Nephron (organoid): ENCODE data around the gene EPS8.

ENCODE experiments used
- H3K27ac Mint-ChIP-seq, 3 experiments: 2 replicates each; pipeline ENCODE4 v1.8.0; 2020; ENCODE audit warnings: mixed read lengths in 3 of 3, mild to moderate bottlenecking in 2 of 3, moderate library complexity in 1 of 3
- H3K27me3 Mint-ChIP-seq: 2 replicates; pipeline ENCODE4 v1.8.0; 2021; ENCODE audit warnings: low read depth, mild to moderate bottlenecking, moderate library complexity, mixed read lengths
- H3K36me3 Mint-ChIP-seq: 2 replicates; pipeline ENCODE4 v1.8.0; 2020; ENCODE audit warnings: low read depth, mixed read lengths
- H3K4me1 Mint-ChIP-seq: 2 replicates; pipeline ENCODE4 v1.8.0; 2020; ENCODE audit warnings: mixed read lengths
- H3K4me3 Mint-ChIP-seq, 3 experiments: 2 replicates each; pipeline ENCODE4 v1.8.0; 2020; ENCODE audit warnings: mild to moderate bottlenecking in 3 of 3, mixed read lengths in 3 of 3, moderate library complexity in 2 of 3
- H3K9me3 Mint-ChIP-seq: 2 replicates; pipeline ENCODE4 v1.8.0; 2020; ENCODE audit warnings: mixed read lengths
- CTCF ChIP-seq, 3 experiments: fragments of 200-600 bp; sonication (generic); IDR thresholded peaks; one replicate each; pipeline ENCODE4 v1.5.0; 2021; ENCODE audit warnings: antibody characterized with exemption in 3 of 3; ENCODE audit not compliant: unreplicated experiment in 3 of 3

EPS8 gene

GRCh38 chr12:15662303-15662980 lies 126.7 kb downstream of the EPS8 start:
- H3K36me3 Mint-ChIP-seq = peaks cover 27% of the 10 kb centered on the region
- no peaks in the 10 kb centered on the region for H3K27me3 Mint-ChIP-seq
- H3K4me3 Mint-ChIP-seq = no peak overlapping the region
- no peaks in the 10 kb centered on the region for H3K9me3 Mint-ChIP-seq
- TF ChIP-seq CTCF (IDR thresholded peaks at IDR 0.05; ENCODE audit: unreplicated experiment in 3 of 3) = no peak
- no peaks in the 10 kb centered on the region for H3K4me1 Mint-ChIP-seq
- no peak overlapping the region for H3K27ac Mint-ChIP-seq

GRCh38 chr12:15651371-15651770 lies 137.8 kb downstream of the EPS8 start:
- Mint-ChIP-seq H3K27ac (peak overlapping the region; percentile 59 to 87 (median 60)), H3K4me3 (no peak overlapping the region), H3K27me3 (no peaks in the 10 kb centered on the region), H3K9me3 (no peaks in the 10 kb centered on the region), H3K36me3 (peaks cover 17% of the 10 kb centered on the region), H3K4me1 (peaks cover 16% of the 10 kb centered on the region)
- no peak for TF ChIP-seq CTCF (IDR thresholded peaks at IDR 0.05; ENCODE audit: unreplicated experiment in 3 of 3)

DNA sequence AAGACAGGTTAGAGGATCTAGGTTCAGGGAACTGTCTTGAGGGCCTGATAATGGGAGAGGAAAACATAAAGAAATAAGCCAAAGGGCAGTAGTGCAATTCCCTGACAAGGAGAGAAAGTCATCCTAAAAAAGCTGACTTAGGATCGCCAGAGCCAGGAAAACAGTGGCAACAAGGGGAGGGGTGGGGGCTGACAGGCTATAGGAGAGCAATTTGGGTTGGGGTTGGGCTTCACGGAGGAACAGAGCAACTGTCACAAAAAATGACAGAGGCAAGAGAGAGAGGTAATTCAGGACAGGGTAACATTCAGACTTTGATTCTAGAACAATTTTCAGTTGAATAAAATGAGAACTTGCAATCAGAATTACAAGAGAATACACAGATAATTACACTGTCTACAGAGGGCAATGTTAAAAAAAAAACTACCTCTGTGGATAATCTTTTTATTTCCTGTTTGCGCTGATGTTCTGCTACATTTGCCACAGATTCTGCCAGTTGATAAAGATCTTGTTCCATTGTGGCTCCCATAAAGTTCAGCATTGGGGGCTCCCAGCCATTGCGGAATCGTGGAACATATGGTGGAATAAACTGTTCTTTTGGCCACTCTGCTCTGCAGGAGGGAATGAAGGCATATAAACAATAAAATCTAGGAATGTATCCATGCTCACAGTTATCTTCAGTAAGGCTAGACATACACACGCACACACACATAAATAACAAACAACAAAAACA lies 138.6 kb downstream of the EPS8 start:
- H3K4me1 Mint-ChIP-seq = peaks cover 16% of the 10 kb centered on the region
- no peak overlapping the region for H3K4me3 Mint-ChIP-seq
- H3K9me3 Mint-ChIP-seq = no peaks in the 10 kb centered on the region
- peak overlapping the region; percentile 59 to 87 (median 60) for H3K27ac Mint-ChIP-seq
- TF ChIP-seq CTCF (IDR thresholded peaks at IDR 0.05; ENCODE audit: unreplicated experiment in 3 of 3) = no peak
- H3K27me3 Mint-ChIP-seq = no peaks in the 10 kb centered on the region
- peaks cover 20% of the 10 kb centered on the region for H3K36me3 Mint-ChIP-seq

DNA sequence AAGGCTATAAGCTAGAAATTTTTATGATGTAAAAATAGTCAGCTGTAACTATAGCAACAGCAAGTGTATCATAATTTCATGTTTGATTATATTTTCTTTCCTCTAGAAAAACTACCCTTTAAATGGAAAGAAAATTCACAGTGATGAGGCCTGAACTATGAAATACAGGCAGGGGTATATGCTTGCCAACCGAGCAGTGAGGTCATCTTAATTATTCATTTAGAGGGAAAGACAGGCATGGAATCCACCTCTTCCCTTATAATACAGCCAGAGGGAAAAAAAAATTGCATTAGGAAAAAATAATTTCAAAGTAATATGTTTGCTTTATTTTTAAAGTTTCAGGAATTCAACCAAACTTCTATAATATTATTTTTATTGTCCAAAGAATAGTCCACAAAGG lies 139.8 kb downstream of the EPS8 start:
- Mint-ChIP-seq H3K36me3 (peaks cover 20% of the 10 kb centered on the region), H3K9me3 (no peaks in the 10 kb centered on the region), H3K4me1 (peaks cover 16% of the 10 kb centered on the region), H3K4me3 (no peak overlapping the region), H3K27ac (no peak overlapping the region), H3K27me3 (no peaks in the 10 kb centered on the region)
- TF ChIP-seq CTCF (IDR thresholded peaks at IDR 0.05; ENCODE audit: unreplicated experiment in 3 of 3) = no peak

GRCh38 chr12:15648558-15648957 lies 140.6 kb downstream of the EPS8 start:
- Mint-ChIP-seq H3K27ac (no peak overlapping the region), H3K9me3 (no peaks in the 10 kb centered on the region), H3K27me3 (no peaks in the 10 kb centered on the region), H3K4me3 (no peak overlapping the region), H3K4me1 (peaks cover 16% of the 10 kb centered on the region), H3K36me3 (peaks cover 19% of the 10 kb centered on the region)
- no peak for TF ChIP-seq CTCF (IDR thresholded peaks at IDR 0.05; ENCODE audit: unreplicated experiment in 3 of 3)
